GM04503 (cell line): ENCODE data around the gene CSMD2.
"Not testable (repeated sequence)": the region's sequence is repeated elsewhere in the genome, so short reads cannot be mapped to it uniquely, and the experiment has no call there.

Experiments
- DNase-seq: peaks from one replicate; pipeline ENCODE4 v3.0.0-alpha.2; 2012; ENCODE audit warnings: low read depth

CSMD2 gene

DNA sequence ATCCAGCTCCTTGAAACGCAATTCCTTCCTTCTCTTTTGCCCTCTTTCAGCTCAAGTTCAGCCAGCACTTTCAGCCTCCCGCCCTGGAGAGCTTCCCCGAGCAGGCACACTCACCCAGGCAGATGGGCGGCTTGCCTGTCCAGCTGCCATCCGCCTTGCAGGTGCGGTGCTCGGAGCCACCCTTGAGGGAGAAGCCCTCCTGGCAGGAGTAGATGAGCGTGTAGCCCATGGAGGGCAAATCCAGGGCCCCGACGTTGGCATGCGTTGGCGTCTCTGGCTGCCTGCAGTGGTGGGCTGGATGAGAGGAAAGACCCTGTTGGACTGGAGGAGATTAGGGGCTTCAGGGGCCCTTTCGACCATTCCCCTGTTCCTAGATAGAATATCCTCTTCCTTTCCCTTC is 632.1 kb downstream of the CSMD2 start:
- no peak for DNase-seq

DNA sequence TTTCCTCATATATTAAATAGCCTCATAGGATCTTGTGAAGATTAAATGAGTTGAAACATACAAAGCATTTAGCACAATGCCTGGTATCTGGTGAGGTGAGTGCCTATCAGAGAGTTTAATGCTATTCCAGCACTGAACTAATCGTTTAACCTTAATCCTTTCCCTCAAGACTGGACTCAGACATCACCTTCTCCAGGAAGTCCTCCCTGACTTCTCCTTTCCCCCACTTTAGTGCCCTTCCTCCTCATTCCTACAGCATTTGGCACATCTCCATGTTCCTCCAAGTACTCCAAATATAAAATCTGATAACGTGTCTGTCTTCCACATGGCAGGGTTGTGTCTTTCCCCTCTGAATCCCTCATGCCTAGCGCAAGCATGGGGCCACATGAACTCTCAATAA is 632.8 kb downstream of the CSMD2 start:
- no peak for DNase-seq

DNA sequence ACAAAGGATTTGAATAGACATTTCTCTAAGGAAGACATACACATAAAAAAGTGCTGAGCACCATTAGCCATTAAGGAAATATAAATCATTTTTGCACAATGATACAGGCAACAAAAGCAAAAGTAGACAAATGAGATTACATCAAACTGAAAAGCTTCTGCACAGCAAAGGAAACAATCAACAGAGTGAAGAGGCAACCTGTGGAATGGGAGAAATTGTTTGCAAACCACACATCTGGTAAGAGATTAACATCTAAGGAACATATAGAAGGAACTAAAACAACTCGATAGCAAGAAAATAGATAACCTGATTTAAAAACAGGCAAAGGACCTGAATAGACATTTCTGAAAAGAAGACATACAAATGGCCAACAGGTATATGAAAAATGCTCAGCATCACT is 635.1 kb downstream of the CSMD2 start:
- DNase-seq = no peak

DNA sequence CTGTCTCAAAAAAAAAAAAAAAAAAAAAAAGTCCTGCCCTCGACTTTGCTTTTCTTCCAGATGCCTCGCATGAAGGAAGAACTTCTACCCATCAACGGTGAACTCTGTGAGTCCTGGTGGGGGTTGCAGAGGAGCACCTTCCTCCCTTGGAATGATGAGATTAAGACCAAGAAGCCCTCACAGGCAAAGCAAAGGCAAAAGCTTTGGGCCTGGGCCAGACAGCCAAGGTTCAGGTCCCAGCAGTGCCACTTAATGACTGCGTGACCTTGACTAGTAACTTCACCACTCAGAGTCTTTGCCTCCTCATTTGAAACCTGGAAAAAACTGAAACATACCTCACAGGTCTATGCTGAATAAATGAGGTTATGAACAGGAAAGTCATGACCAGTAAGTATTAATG is 637.1 kb downstream of the CSMD2 start:
- DNase-seq = no peak

DNA sequence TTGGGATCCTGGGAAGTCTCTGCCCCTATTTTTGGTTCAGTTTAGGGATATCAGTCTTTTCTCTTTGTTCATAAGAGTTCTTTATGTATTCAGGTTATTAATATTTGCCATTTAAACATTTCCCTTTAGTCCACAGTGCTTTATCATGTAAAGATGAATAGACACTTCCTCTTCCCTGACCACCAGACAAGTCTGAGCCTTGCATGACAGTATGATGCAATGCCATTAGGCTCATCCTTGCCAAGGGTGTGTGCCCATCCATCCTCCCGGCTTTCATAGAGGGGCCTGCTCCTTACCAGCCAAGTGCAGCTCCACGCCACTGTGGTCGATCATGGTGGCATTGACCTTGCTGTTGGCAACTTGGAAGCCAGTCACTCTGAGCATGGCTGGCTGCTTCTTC is 640.4 kb downstream of the CSMD2 start:
- no peak for DNase-seq

DNA sequence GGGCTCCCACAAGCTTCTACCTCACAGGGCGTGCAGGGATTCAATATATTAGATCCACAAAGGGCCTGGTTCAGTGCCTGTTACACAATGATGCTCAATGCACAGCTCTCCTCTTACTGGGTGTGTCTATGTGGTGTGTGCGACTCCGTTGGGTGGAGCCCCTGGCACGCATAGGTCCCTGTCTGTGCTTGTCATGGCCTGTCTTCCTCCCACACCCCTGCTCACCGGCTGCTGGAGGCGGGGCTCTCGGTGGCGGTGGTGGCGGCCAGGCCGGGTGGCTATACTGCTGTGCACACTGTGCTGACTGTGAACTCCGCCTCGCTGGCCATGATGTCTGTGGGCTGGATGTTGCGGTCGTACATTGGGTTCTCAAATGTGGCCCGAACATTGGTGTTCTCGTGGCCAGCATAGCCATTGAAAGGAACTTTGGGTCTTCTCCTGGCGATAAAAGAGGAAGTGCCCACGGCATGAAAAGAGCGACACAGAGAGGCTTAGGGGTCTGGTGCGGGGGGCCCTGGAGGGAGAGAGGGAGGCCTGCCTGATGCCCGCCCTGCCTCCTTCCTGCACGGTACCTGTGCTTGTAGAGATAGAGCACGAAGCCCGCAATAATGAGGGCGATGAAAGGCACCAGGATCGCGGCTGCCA is 645.7 kb downstream of the CSMD2 start:
- no peak for DNase-seq

DNA sequence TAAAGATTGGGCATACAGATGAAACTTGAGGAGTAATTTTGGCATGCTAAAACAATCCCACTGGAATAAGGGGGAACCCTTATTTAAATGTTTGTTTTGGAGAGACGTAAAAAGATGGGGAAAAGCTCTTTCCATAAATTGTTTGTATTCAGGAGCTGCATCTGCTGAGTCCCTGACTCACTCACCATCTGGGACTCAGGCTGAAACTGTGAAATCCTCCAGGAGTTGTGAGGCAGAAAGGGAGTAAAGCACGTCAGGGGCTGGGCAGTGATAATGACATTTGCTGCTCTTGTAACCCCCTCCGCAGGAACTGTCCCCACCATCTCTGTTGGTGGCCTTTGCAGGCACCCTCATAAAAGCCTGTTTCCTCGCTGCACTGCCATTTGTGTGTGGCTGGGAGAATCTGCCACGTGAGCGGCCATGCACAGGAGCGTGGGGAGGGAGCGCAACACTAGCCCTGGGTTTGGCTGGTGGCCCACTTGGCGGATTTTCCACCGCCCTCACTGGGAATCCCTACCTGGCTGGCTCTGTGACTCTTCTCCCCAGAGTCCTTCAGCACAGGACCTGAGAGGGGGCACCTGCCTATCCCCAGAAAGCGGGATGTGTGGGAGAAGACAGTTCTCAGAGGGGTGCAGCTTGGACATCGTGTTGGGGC is 647.3 kb downstream of the CSMD2 start:
- DNase-seq = no peak

DNA sequence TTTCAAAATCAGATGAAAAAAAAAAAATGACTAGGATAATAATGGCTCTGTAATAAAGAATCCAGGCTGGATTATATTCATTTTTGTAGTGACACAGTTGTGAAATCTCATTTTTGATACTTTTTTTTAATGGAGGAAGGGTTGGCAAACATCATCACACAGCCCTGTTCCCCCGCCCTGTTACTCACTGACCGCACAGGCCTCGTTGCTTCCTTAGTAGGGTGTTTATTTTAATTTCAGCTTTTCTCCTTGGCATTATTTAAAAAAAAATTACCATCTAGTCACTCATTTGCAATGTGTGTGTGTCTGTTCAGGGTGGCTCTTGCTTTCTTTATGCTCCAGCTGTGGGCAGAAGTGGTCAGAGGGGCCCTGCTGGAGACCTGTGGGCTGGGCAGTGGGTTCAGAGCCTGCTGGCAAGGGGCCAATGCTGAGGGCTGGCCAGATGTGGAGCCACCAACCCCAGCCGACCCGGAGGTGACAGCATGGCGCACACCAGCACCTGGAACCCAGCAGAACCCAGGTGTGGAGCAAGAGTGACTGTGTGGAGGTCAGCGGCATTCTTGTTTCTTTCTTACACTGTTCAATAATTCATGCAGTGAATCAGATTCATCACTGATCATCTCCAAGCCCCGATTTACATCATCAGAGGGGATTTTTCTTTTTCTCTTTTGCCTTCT is 648.0 kb downstream of the CSMD2 start:
- DNase-seq = no peak

DNA sequence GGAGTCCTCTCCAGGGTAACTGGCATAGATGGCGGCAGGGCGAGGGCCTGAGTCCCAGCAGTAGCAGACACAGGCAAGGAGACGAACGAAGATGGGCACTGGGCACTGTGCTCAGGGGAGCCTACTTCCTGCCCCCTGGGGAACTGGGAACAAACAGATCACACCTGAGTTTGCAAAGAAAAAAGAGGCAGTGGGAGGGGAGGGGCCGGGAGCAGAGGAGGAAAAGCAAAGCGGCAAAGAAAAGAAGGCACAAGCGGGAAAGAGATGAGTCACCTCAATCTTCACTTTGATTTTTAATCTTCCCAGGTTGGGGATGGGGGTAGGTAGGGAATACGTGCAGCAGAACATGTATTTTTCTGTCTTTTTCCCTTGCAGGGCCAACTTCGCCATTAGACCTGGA is 648.6 kb downstream of the CSMD2 start:
- no peak for DNase-seq

DNA sequence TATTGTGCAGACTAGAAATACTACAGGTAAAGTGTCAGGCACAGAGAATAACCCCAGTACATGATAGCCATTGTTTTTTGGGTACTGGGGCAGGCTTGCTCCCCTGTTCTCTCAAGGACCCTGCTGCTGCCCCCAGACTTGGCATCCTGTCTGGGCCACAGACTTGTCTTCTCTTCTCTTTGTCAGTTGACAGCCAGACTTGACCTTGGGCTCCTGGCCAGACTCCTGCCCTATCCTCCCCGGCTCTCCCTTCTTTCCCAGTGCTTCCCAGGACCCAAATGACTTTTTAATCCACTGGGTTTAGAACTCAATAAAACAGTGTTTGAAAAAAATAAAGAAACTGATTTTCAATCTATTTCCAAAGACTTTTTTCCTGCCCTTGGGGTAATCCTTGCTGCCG is 649.4 kb downstream of the CSMD2 start:
- no peak for DNase-seq

DNA sequence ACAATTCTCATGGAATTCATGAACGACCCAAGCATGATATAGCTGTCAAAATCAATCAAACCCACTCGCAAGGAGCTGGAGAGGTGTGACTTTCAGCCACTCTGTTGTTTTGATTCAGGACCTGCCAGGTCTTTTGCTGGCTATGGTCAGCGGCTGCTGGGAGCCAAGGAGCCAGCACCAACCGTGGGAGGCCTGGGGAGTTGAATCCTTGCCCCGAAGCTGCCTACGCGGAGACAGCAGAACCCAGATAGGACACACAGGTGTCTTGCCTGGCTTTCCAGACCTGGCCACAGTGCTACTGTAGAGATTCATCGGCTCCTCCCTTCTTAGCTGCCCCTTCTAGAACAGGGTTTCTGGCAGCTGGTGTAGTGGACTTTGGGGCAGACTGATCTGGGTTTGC is 649.9 kb downstream of the CSMD2 start:
- DNase-seq = no peak

DNA sequence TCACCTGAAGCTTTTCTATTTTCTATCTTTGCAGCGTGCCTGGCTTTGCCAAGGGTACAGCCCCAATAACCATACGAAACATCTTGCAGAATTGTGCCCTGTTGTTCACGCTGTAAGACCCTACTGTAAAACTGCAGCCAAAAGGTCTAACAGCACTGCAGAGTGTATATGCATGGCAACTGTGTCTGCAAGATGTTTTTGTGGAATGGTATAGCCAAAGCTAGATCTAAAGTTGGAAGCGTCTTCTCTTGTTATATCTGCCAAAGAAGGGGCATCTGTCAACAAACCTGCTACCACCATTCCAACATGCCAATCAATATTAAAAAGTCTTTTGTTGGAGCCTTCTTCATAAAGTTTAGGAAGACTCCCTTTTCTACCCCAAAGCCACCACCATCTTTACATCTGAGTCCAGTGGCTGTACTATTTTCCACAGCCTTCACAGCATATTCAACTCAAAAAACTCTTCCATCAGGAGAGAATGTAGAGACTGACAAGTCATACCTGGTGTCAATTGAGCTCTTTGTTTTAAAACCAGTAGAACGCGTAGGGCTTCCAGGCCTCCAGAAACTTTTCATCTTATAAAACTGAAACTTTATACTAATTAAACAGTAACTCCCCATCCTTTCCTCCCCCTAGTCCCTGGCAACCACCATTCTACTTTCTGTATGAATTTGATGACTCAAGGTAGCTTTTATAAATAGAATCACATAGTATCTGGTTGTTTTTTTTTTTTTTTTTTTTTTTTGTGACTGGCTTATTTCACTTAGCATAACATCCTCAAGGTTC is 652.6 kb downstream of the CSMD2 start:
- DNase-seq = no peak

DNA sequence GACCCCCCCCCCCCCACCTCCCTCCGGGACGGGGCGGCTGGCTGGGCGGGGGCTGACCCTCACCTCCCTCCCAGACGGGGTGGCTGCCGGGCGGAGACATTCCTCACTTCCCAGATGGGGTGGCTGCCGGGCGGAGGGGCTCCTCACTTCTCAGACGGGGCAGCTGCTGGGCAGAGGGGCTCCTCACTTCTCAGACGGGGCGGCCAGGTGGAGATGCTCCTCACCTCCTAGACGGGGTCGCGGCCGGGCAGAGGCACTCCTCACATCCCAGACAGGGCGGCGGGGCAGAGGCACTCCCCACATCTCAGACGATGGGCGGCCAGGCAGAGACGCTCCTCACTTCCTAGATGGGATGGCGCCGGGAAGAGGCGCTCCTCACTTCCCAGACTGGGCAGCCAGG is 655.8 kb downstream of the CSMD2 start:
- not testable (repeated sequence) for DNase-seq

DNA sequence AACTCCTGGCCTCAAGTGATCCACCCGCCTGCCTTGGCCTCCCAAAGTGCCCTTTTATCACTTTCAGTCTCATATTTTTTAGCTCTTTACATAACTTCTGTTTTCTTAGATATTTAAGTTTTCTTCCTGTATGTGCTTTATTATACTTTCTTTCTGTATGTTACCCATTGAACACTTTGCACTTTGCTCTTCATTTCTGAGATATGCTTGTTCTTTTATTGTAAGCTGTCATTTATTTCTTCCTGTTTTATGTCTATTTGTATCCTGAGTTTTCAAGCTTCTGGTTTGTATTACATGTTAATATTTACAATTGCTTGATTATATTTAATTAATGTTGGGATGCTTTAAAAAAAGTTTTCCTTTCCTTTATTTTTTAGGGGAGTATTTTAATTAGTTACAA is 656.9 kb downstream of the CSMD2 start:
- DNase-seq = no peak

DNA sequence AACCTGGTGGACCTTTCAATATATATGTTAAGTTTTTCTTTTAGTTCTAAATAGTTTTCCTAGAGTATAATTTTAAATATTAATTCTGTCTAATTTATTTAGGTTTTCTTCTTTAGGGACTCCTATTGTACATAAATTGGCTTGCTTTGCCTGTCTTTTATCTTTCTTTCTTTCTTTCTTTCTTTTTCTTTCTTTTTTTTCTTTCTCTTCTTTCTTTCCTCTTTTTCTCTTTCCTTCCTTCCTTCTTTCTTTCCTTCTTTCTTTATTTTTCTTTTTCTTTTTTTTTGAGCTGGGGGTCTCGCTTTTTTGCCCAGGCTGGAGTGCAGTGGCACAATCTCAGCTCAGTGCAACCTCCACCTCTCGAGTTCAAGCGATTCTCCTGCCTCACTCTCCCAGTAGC is 657.4 kb downstream of the CSMD2 start:
- DNase-seq = no peak

DNA sequence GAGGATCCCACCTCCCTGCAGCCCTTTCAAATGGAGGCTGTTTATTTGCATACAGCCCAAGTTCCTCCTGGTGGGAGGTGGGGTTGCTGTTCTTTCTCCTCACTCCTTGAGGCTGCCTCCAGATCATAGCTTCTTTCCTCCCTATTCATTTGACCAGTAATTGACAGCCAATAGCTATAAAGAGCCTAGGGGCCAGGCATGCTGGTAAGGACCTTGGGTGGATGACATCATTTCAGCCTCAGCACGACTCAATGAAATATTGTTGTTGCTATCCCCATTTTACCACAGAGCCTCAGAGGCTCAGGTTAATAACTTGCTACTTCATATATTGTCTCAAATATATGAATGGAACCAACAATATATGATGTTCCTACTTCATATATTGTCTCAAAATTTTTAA is 661.5 kb downstream of the CSMD2 start:
- DNase-seq = no peak

DNA sequence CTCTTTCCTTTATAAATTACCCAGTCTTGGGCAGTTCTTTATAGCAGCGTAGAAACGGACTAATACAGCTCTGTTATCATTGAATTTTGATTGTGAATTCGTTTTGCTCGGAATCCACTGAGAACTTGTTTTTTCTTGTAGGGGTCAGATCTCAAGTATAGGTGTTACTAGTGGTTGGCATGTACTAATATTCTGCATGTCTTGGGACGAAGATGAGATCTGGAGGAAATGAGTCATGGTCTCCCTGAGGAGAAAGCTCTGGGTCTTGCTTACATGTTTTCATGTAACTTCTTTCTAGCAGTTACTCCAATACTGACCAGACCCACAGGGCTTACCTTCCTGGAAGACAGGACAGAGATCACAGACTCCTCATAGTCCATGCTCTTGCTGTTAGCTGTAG is 662.3 kb downstream of the CSMD2 start:
- no peak for DNase-seq

DNA sequence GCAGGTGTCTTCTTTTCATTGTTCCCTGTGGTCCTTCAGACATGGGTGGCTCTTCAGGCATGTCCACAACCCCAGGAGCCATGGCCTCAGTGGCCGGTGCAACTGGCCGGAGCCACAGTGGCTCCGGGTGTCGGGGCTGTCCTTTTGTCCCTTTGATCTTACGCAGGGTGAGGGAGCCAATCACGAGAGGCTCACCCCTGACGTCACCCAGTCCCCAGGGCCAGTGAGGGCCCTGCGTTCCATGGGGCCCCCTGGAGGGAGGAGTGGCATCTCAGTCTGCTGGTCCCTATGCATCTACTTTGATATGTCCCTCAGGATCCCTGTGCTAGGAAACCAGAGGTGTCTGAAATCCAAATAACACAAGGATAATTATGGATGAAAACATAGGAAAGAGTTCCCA is 663.3 kb downstream of the CSMD2 start:
- no peak for DNase-seq

DNA sequence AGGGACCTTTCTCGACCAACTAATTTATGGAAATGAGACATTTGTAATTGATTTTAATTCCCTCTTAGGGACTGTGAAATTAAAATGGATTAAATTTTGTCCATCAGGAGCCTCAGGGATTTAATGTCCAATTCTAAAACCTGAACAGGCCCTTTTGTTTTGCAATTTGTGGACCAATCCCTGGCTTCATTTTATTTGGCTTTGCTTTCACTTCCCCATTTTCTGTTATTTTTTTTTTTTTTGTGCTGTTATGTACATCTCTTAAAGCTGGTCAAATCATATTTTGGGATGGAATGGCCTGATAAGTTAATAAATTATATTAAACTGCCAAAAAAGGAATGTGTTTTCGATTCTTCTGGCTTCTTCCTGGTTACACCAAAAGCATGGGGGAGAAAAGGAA is 663.7 kb downstream of the CSMD2 start:
- no peak for DNase-seq

DNA sequence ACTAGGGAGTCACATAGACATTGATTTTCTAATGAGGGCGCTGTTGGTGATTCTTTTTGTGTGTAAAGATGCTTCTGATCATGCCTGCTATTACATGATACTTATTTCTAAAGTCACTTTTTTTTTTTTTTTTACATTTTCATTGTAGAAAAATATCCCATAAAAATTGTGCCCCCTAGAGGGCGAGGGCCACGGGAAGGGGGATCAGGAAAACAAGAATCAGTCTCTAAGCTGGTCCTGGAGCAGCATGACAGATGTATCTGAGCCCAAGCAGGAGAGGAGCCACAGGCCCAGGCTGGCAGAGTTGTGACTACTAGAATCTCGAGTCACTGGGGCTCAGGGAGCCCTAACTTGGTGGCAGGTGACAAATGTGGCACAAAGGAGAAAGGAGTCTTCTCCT is 664.5 kb downstream of the CSMD2 start:
- no peak for DNase-seq

DNA sequence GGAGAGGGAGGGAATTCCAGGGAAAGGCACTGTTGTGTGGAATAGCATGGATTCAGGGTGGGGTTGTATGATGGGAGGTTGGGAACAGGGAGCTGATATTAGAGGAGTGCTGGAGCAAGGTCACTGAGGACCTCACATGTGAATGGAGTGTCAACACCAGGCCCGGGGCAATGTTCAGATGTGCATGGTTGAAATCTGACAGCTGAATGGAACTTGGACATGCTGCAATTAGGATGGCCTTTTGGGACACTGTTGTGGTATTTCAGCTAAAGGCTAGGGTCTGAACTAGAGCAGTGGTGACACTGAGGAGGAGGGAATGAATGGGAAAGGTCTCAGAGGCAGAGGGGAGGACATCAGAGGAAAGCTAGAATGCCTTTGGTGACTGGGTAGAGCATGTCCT is 667.6 kb downstream of the CSMD2 start:
- DNase-seq = no peak

DNA sequence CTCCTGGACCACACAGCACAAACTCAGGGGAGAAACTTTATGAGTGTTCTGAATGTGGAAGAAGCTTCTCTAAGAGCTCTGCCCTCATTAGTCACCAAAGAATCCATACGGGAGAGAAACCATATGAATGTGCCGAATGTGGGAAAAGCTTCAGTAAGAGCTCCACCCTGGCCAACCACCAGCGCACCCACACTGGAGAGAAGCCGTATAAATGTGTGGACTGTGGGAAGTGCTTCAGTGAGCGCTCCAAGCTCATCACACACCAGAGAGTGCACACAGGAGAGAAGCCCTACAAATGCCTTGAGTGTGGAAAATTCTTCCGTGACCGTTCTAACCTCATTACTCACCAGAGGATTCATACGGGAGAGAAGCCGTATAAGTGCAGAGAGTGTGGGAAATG is 670.1 kb downstream of the CSMD2 start:
- DNase-seq = no peak

DNA sequence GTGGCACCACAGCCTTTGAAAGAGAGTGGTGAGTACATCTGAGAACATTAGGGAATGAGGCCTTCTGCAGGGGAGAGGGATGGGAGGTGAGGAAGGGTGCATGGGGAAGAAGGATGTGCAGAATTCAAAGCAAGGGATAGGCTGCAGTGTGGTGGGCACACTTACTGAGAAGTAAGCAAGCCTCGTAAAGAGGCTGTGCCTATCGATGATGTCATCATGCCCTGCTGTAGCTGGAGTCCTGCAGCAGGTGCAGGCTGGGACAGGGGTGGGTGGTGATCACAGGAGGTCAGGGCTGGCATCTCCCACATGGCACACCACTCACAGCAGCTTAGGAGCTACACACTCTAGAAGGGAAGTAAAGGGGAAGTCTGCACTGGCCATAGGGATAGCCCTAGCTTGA is 676.4 kb downstream of the CSMD2 start:
- no peak for DNase-seq
